Middle frontal gyrus (tissue), 1 donor: ENCODE measurements around the gene FAM72B.
A peak's percentile ranks its signal among the peaks of the same experiment; 100 is the strongest.
"Not testable (repeated sequence)": the region's sequence is repeated elsewhere in the genome, so short reads cannot be mapped to it uniquely, and the experiment has no call there.

Experiments used
- DNase-seq: peaks from one replicate; pipeline ENCODE4 v3.0.0-alpha.2; 2015; ENCODE audit warnings: low spot score; ENCODE audit errors: extremely low spot score

FAM72B gene

GRCh38 chr1:121184290-121185127 lies at the start of gene FAM72B, which contains the start of gene SRGAP2C:
Gene FAM72B, minus strand, starts transcription at chr1:121184340. Its CDS starts 851 bp downstream, at chr1:121183489.
Gene SRGAP2C, plus strand, starts transcription at chr1:121184975. Its CDS starts 2,472 bp downstream, at chr1:121187447.
- peak; percentile 96 for DNase-seq

DNA sequence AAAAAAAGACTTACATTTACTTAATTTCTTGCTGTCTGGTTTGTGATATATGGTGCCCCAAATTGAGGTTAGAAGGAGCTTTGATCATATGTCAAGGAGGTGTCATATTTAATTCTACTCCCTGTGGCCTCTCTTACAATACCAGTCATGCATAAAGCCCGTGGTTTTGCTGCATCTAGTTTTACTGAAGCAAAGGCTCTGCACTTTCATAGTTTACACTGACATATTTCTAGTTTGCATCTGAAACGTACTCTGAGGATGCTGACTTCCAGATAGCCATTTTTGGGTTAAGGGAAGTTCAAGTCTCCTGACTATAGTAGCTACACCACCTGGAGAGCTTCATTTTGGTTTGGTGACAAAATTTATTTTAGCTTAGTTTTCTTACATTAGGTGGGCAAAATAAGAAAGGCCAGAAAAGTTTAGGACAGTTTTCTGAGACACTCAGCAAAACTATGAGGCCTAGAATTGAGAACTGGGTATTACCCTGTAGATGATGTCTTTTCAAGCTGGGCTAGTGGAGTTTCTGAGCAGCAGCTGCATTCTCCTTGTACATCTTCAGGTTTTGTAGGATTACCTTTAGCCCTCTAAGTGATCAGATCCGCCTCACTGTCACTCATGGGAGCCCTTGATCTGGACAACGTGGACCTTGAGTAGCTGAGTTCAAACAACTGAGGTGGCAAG lies 48.4 kb upstream of the FAM72B start:
- DNase-seq, result not testable (repeated sequence)

DNA sequence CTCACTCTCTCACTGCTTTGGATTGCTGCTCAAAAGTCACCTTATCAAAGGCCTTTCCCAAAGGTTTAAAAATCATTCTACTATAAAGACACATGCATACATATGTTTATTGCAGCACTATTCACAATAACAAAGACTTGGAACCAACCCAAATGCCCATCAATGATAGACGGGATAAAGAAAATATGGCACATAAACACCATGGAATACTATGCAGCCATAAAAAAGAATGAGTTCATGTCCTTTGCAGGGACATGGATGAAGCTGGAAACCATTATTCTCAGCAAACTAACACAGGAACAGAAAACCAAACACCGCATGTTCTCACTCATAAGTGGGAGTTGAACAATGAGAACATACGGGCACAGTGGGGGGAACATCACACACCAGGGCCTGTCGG lies 46.5 kb upstream of the FAM72B start:
- DNase-seq, result not testable (repeated sequence)

DNA sequence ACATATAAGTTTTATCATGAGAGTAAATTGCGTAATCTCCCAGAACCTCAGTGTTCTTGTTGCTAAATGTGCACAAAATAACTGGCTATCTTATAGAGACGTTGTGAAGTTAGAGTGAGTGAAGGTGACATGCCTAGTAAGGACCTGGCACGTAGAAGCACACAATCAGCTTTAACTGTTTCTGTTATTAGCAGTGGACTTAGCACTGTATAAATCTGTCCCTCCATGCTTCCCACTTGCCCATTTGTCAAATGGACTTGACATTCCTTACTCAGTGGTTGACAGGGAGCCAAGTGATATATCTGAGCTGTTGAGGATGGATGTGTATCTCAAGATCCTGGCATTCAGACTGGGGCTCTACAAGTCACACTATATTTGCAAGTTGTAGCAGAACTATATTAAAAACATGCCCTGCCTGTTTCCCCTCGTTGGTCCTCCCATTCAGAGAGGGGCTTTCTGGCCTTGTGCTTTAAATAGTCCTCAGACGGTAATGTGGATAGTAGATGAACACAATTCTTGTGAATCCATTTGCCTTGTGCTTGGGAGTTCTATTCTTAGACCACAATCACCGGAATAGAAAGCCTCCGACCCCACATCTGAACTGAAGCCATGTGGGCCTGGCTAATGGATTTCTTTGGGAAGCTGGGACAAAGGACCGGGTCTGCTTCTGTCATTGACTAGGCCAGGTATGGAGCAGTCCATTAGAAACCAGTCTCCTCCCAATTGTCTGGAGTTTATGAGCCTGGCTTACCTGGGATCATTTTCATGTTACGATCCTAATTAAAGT lies 43.6 kb upstream of the FAM72B start:
- not testable (repeated sequence) for DNase-seq

DNA sequence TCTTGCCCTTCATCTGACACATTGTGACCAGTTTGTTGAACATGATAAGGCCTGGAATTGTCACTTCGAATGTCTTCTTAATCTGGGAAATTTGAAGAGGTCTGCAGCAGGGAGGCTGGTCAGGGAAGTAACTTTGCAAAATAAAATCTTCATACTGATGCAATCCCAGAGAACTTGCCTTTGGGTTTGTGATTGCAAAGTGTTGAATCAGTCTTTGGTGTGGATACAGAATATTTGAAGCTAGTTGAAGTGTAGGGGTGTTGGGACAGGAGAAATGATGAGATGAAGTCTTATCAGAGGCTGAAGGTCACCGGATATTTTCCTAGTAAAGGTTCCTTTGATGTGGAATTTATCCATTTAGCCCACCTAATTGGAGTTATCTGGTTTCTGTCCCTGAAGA lies 42.8 kb upstream of the FAM72B start:
- not testable (repeated sequence) for DNase-seq

GRCh38 chr1:121226295-121226904 lies 42.3 kb upstream of the FAM72B start:
- not testable (repeated sequence) for DNase-seq

GRCh38 chr1:121224714-121225113 lies 40.6 kb upstream of the FAM72B start:
- not testable (repeated sequence) for DNase-seq

- not testable (repeated sequence) for DNase-seq
Measured at GRCh38 chr1:121221770-121222169, 37.6 kb upstream of the FAM72B start.

DNA sequence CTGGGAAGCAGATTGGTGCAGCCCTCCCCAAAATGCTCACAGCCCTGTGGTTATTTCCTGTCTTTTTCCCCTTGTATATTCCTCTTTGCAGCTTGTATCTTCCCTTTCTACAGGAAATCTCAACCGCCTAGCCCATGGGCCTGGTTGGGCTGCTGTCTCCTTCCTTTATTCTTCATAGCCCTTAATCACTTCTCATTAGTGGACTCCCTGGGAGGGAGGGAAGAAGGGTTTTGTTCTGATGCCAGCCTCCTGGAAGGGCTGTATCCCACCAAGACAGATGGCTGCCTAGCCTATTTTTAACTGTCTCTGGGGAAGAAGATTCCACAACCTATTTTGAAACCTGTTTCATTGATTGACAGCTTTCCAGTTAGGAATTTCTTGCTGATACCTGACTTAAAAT lies 32.5 kb upstream of the FAM72B start:
- DNase-seq, result not testable (repeated sequence)

DNA sequence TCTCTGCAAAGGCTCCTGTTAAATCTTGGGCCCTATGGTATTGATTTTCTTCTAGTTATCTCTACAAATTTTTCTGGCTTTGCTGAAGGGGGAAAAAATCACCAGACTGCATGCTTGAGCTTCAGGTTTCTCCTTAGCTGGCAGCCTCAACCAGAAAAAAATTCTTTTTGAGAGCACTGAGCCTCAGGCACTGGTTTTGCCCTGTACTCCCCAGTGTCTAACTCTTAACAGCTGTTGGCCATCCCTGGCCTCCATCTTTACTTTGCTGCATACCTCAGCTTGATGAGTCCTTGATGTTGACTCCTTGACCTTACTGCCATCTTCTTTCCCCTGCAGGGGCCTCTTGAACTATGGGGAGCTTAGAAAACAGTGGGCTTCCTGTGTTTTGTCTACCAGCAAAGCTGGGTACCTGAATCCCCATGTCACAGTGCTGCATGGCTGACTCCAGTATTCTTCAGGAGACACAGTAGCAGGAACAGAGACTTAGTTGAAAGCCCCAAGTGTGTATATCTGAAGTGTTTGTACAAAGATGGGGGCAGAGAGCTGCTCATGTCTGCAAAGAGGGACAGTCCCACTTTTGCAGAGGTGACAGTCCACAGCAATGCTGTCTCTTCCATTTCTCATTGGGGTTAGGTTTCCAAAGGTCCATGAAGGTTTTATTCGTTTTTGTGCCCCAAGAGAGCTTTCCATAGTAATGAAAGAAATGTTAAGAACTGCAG lies 31.7 kb upstream of the FAM72B start:
- DNase-seq, result not testable (repeated sequence)

GRCh38 chr1:121214544-121215156 lies 30.5 kb upstream of the FAM72B start:
- DNase-seq, result not testable (repeated sequence)

- DNase-seq, result not testable (repeated sequence)
Measured at GRCh38 chr1:121213491-121213890, 29.4 kb upstream of the FAM72B start.

GRCh38 chr1:121210778-121211177 lies 26.6 kb upstream of the FAM72B start:
- DNase-seq, result not testable (repeated sequence)

- DNase-seq, result not testable (repeated sequence)
Measured at GRCh38 chr1:121208375-121208774, 24.2 kb upstream of the FAM72B start.

DNA sequence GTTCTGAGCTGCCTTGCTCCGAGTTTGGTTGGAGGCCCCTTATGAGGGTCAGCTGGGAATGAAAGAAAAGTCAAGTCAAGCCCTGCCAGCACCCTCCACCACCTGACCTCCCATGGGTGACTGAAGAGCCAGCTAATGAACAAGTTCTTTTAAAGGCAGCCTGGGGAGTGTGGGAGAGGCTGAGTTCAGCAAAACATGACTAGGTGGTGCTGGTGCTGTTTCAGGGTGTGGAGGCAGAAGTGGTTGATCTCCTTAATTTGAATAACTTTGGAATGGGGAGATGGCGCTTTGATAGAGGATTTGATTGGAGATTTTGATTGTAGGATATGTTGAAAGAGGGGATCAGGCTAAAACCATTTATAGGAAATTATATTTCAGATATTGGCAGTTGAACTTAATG lies 23.2 kb upstream of the FAM72B start:
- not testable (repeated sequence) for DNase-seq

DNA sequence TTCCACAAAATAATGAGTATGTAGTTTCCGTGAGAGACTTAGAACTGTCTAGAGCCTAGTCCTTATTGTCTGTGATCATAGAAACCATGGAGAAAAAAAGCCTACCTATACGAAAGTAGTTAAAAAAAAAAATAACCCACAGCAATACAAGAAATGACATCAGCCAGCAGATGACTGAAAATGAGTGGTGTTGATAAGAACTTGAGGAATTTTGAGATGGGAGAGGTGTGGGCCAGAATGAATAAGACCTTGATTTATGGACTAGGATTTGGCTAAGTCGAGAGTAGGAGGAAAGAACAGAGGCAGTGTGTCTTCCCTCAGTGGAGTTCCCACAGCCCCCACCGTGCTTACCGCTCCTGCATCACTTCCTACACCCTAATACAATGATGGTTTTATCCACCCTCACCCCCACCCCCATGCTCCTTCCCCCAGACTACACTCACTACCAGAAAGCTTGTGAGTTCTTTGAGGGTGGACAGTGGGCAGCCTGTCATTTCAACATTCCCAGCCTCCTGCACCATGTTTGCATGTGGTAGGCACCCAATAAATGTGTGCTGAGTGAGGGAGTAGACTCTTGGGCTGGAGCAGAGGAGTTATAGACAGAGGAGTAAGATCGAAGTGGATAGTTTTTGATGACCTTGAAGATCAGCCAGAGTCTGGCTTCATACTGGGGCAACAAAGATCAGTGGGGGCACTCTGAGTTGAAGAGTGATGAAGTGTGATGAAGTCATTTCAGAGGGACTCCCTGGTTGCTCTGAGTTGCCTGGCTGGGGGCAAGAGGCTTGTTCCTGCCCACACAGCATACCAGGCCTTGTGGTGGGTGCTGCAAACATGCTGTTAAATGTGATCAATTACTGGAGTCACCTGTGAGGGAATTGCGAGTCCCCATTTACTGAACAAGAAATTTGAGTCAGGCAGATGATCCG lies 21.9 kb upstream of the FAM72B start:
- not testable (repeated sequence) for DNase-seq

DNA sequence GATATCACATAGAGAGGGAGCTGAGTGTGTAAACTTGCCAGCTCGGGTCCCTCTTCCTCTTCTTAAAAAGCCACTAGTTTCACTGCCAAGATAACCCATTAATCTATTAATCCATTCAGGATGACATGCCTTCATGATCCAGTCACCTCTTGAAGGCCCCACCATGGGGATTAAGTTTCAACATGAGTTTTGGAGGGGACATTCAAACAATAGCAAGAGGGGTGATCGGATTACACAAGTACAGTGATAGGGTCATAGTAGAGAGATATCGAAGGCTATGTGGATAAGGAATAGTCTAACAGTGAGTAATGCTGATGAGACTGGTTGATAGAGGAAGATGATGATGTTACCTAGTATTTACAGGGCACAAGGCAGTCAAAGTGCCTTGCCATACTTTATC lies 18.8 kb upstream of the FAM72B start:
- not testable (repeated sequence) for DNase-seq
